Stimulated activated naive B cell treated with anti-CD40 and anti-IgM and Interleukin-4, amounts not matched to agents 10 μg/mL and 1 μg/mL and 100 μg/mL, for 72 hours (primary cell): ENCODE results near the gene EFEMP1.

Source experiments
- ATAC-seq, 2 donors: fragments of 150-1000 bp; cut with Tn5 transposase; replicated peaks; 2 replicates each; pipeline ENCODE4 v1.10.0; 2021; ENCODE audit warnings: moderate library complexity in 1 of 2
- DNase-seq: peaks from one replicate; pipeline ENCODE4 v3.0.0; 2021
- H3K27ac Mint-ChIP-seq: one replicate; pipeline ENCODE4 v1.8.0; 2022; ENCODE audit warnings: mild to moderate bottlenecking, mixed read lengths
- H3K27me3 Mint-ChIP-seq, 2 donors: one replicate each; pipeline ENCODE4 v1.8.0; 2022; ENCODE audit warnings: mixed read lengths in 2 of 2
- H3K36me3 Mint-ChIP-seq, 2 donors: one replicate each; pipeline ENCODE4 v1.8.0; 2022; ENCODE audit warnings: mixed read lengths in 2 of 2, mild to moderate bottlenecking in 1 of 2
- H3K4me1 Mint-ChIP-seq, 2 donors: one replicate each; pipeline ENCODE4 v1.8.0; 2022; ENCODE audit warnings: mixed read lengths in 2 of 2, mild to moderate bottlenecking in 1 of 2
- H3K4me3 Mint-ChIP-seq, 2 donors: one replicate each; pipeline ENCODE4 v1.8.0; 2022; ENCODE audit warnings: mild to moderate bottlenecking in 2 of 2, mixed read lengths in 2 of 2, moderate library complexity in 1 of 2
- H3K9me3 Mint-ChIP-seq, 2 donors: one replicate each; pipeline ENCODE4 v1.8.0; 2022; ENCODE audit warnings: mixed read lengths in 2 of 2, mild to moderate bottlenecking in 1 of 2

The EFEMP1 gene

GRCh38 chr2:55879976-55880375 lies 43.6 kb downstream of the EFEMP1 start:
- no peak for DNase-seq
- no peaks in the 10 kb centered on the region for H3K9me3 Mint-ChIP-seq
- H3K4me3 Mint-ChIP-seq = no peak overlapping the region
- ATAC-seq = no peak
- no peak overlapping the region for H3K27ac Mint-ChIP-seq
- H3K27me3 Mint-ChIP-seq = no peaks in the 10 kb centered on the region
- no peaks in the 10 kb centered on the region for H3K36me3 Mint-ChIP-seq
- no peaks in the 10 kb centered on the region for H3K4me1 Mint-ChIP-seq

DNA sequence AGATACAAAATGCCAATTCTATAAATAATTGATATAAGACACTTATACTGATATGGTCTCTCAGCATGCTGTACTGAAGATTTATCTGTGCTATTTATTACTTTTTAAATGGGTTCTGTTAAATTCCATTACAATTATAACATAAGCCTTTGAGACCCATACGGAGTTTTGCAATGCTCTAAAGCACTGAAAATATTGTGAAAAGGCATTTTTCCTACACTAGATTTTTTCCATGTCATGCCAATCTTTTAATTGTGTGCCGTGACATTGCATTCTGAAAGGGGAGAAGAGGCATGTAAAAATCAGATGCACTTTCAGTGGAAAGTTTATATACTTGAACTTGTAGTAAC lies 46.5 kb downstream of the EFEMP1 start:
- Mint-ChIP-seq H3K27ac (no peak overlapping the region), H3K4me3 (no peak overlapping the region), H3K27me3 (no peaks in the 10 kb centered on the region), H3K4me1 (no peaks in the 10 kb centered on the region), H3K9me3 (no peaks in the 10 kb centered on the region), H3K36me3 (no peaks in the 10 kb centered on the region)
- DNase-seq (no peak), ATAC-seq (no peak)

DNA sequence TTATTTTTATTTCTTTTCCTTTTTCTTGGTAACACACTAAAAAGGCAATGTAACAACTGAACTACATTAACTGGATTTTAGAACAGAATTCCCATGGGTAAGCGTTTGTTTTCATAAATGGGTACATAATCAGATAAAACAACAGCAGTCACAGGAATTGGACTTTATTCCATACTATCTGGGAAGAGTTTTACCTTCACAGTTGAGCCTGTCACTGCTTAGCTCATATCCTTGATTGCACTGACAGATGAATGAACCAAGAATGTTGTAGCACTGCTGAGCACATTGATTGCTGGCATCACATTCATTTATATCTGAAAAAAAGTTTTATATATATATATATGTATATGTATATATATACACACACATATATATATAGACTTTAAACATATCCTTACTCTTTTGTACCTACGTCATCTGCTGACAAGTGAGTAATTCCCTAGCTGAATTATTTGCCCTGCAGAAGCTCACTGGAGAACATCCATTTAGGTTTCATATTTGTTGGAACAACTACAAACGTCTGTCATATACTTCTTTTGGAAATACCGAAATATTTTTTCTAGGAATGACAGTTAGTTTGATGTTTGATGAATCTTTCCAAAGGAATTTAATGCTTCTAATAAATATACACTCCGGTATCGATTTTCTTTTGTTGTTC lies 47.0 kb downstream of the EFEMP1 start:
- H3K36me3 Mint-ChIP-seq = no peaks in the 10 kb centered on the region
- ATAC-seq = no peak
- no peaks in the 10 kb centered on the region for H3K27me3 Mint-ChIP-seq
- H3K4me1 Mint-ChIP-seq = peaks cover 2 to 4% of the 10 kb centered on the region in 2 donors
- no peak overlapping the region for H3K27ac Mint-ChIP-seq
- DNase-seq = no peak
- H3K9me3 Mint-ChIP-seq = no peaks in the 10 kb centered on the region
- H3K4me3 Mint-ChIP-seq = no peak overlapping the region

DNA sequence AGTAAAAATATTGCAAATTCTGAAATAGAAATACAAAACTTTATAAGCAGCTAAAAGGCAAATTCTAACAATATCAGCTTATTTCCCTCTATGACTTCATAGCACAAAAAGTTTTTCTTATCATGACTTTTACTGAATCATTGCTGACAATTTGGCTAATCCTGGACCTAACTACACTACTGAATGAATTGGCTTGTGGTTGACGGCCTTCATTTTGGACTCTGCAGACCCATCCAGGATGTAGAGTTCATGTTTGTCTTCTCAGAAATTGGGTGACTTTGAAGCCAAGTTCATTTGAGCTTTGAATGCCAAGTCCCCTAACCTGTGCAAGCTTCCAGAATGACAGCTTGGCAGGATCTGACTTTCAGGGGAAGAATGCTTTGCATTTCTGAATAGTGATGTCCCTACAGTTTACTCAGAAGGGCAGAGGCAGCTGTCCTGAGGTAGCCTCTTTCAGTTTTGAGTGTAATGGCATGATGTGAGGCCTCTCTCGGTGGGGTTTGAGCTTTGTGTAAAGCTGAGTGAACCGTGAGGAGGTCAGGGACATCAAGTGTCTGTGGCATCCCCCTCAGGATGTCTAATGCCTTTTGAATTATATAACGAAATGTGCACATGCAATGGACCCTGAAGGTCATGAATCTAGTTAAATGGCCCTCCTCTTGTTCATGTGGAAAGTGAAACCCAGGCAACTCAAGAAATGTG lies 48.0 kb downstream of the EFEMP1 start:
- no peak overlapping the region for H3K4me3 Mint-ChIP-seq
- H3K27ac Mint-ChIP-seq = no peak overlapping the region
- H3K36me3 Mint-ChIP-seq = no peaks in the 10 kb centered on the region
- no peak for ATAC-seq
- H3K9me3 Mint-ChIP-seq = no peaks in the 10 kb centered on the region
- DNase-seq = no peak
- H3K27me3 Mint-ChIP-seq = no peaks in the 10 kb centered on the region
- peaks cover 8% of the 10 kb centered on the region in 2 donors for H3K4me1 Mint-ChIP-seq

GRCh38 chr2:55874338-55874737 lies 49.2 kb downstream of the EFEMP1 start:
- H3K27me3 Mint-ChIP-seq = no peaks in the 10 kb centered on the region

DNA sequence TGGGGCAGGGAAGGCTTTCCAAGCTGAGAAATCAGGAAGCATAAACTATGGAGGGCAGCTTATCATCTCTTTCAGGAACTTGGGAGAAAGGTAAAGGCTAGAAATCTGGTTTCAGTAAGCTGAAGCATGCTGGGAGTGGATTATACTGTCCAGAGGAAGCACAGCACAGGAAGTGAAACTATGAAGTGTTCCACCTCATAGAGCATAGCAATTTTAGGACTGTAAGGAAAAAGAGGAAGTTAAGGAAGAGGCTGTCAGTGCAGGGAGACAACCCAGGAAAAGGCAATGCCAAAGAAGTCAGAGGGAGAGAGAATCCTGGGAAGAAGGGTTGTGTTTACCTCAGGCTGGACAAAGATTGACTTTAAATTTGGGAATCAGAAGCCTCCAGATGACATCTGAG lies 51.9 kb downstream of the EFEMP1 start:
- peak in 1 of 2 donors; percentile 50 for ATAC-seq
- Mint-ChIP-seq H3K9me3 (no peaks in the 10 kb centered on the region), H3K4me3 (no peak overlapping the region), H3K27ac (no peak overlapping the region), H3K4me1 (peaks cover 8 to 9% of the 10 kb centered on the region in 2 donors), H3K36me3 (no peaks in the 10 kb centered on the region), H3K27me3 (peaks cover 6 to 8% of the 10 kb centered on the region in 2 donors)
- no peak for DNase-seq

More at GRCh38 chr2:55874338-55874737, 49.2 kb downstream of the EFEMP1 start:
- Mint-ChIP-seq H3K9me3 (no peaks in the 10 kb centered on the region), H3K27ac (no peak overlapping the region), H3K4me3 (no peak overlapping the region), H3K36me3 (no peaks in the 10 kb centered on the region), H3K4me1 (peaks cover 8 to 9% of the 10 kb centered on the region in 2 donors)
- ATAC-seq (no peak), DNase-seq (no peak)

DNA sequence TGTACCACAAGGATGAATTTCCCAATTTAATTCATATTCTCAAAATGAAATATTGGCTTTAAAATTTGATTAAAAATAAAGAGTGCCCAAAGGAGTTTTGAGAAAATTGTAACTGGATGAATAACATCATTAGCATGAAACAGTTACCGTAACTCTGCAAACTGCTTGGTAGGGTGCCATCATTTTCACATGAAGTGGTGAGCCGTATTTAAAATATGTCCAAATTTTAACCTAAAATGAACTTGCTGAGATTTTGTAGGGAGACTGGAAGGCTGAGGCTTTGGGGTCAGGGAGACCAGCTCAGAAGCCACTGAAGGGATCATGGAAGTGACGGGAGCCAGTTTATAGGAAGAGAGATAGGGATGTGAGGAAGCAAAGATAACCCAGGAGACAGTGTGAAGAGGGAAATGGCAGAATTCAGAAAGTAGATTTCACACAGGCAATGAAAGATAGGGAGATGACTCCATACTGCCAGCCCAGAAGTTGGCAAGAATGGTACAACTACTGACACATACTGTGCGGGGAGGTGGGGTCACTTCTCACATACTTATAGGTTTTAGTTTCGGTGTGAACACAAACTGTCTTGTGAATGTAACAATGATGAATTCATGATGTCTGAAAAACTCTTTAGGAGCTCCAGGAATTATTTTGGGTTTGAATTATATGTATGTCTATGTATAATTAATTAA lies 53.8 kb downstream of the EFEMP1 start:
- DNase-seq (no peak), ATAC-seq (no peak)
- H3K9me3 Mint-ChIP-seq = no peaks in the 10 kb centered on the region
- peaks cover 8 to 9% of the 10 kb centered on the region in 2 donors for H3K4me1 Mint-ChIP-seq
- H3K4me3 Mint-ChIP-seq = no peak overlapping the region
- no peaks in the 10 kb centered on the region for H3K36me3 Mint-ChIP-seq
- peaks cover 6 to 8% of the 10 kb centered on the region in 2 donors for H3K27me3 Mint-ChIP-seq
- no peak overlapping the region for H3K27ac Mint-ChIP-seq

DNA sequence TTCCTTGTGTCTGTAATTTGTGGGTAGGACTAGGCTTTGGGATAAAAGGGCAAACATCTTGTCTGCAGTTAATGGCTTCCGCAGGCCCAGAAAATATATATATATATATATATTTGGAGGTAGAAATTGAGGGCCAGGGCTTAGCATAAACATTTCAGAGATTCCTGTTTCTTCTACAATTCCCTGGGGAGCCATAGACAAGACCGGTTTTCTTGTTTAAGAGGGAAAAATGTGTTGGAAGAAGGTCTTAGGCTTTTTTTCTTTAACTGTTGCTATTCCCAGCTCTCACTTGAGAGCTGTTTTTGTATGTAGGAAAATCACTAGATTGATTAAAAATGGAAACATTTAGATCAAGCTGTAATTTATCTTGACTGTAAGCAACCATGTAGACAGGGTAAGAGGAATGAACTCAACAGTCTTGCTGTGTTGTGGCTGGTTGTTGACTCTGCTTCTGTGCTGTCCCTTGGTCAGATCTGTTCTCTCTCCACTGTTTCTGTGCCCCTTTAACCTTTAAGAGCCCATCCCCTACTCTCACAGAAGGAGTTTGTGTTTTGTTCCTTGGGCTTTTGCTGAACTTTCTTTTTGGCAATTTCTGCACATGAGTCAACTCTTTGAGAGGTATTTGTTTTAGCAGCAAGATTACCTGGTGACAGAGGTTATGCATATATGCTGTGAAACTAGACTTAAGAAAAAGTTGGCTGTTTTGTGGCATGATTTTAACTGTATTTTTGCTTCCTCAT lies 58.3 kb downstream of the EFEMP1 start:
- Mint-ChIP-seq H3K27me3 (peaks cover 6 to 8% of the 10 kb centered on the region in 2 donors), H3K27ac (no peak overlapping the region), H3K9me3 (no peaks in the 10 kb centered on the region), H3K36me3 (no peaks in the 10 kb centered on the region), H3K4me1 (no peaks in the 10 kb centered on the region), H3K4me3 (no peak overlapping the region)
- DNase-seq (no peak), ATAC-seq (no peak)

- no peak for ATAC-seq
- no peak overlapping the region for H3K4me3 Mint-ChIP-seq
- H3K27me3 Mint-ChIP-seq = peaks cover 6 to 8% of the 10 kb centered on the region in 2 donors
- no peaks in the 10 kb centered on the region for H3K36me3 Mint-ChIP-seq
- no peaks in the 10 kb centered on the region for H3K9me3 Mint-ChIP-seq
- no peaks in the 10 kb centered on the region for H3K4me1 Mint-ChIP-seq
- no peak for DNase-seq
- no peak overlapping the region for H3K27ac Mint-ChIP-seq
Measured at GRCh38 chr2:55864351-55865084, 59.1 kb downstream of the EFEMP1 start.

DNA sequence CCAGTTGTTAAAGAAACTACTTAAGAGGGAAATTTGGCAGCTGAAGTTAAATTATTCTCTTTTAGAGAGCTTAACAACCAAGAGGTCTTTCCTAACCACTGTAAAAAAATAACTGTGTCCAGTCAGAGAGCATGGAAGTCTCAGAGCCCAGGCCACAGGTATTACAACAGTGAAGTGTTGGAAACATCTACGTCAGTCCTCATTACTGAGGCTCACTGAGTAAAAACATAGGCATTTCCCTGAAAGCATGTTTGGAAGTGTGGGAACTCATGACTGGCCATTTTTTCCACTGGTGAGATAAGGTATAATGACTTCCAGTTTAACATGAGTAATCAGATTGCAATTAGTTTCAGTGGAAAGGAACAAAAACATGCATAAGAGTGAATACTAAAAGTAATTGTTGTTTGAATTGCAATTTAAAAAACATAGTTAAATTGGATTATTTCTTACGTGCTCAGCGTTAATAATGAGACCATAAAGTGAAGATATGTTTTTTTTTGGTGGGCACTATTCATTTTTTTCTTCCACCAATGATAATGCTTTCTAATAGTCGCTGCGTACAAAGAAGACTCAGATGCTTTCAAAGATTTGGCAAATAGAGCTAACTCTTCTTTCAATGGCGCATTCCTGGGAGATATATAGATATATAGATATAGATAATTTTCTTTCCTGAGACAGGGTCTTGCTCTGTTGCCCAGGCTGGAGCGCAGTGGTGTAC lies 60.8 kb downstream of the EFEMP1 start:
- H3K4me1 Mint-ChIP-seq = no peaks in the 10 kb centered on the region
- H3K9me3 Mint-ChIP-seq = no peaks in the 10 kb centered on the region
- no peaks in the 10 kb centered on the region for H3K36me3 Mint-ChIP-seq
- no peak for DNase-seq
- no peak overlapping the region for H3K27ac Mint-ChIP-seq
- no peak for ATAC-seq
- no peak overlapping the region for H3K4me3 Mint-ChIP-seq
- H3K27me3 Mint-ChIP-seq = peaks cover 5 to 6% of the 10 kb centered on the region in 2 donors

DNA sequence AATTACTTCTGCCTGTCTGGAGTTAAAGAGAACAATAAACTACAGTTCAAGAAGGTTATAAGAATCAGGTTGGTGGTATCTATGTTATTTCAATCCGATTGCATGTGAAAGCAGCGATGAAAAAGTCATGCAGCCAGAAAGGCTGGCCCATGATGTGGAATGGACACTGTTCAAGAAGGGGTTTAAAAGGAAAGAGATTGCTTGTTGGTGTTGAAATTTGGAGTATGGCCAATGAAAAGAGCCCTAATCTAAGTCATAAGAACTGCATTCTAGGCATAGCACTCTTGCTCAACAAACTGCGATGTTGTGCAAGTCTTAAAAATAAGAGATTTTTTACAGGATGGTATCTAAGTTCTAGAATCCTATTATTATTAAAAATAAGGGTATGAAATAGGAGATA lies 61.3 kb downstream of the EFEMP1 start:
- no peak overlapping the region for H3K27ac Mint-ChIP-seq
- H3K36me3 Mint-ChIP-seq = no peaks in the 10 kb centered on the region
- DNase-seq = no peak
- H3K9me3 Mint-ChIP-seq = no peaks in the 10 kb centered on the region
- peaks cover 0 to under 1% of the 10 kb centered on the region in 2 donors for H3K27me3 Mint-ChIP-seq
- no peaks in the 10 kb centered on the region for H3K4me1 Mint-ChIP-seq
- H3K4me3 Mint-ChIP-seq = no peak overlapping the region
- ATAC-seq = no peak

DNA sequence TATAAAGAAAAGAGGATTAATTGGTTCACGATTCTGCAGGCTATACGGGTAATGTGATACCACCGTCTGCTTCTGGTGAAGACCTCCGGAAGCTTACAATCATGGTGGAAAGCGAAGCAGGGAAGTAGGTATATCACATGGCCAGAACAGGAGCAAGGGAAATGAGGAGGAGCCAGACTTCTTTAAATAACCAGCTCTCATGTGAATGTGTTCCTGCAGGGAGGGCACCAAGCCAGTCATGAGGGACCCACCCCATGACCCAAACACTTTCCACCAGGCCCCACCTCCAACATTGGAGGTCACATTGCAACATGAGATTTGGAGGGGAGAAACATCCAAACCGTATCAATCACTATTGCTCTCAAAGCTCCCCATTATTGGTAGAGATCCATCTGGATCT lies 61.8 kb downstream of the EFEMP1 start:
- Mint-ChIP-seq H3K9me3 (no peaks in the 10 kb centered on the region), H3K36me3 (no peaks in the 10 kb centered on the region), H3K27ac (no peak overlapping the region), H3K4me3 (no peak overlapping the region), H3K4me1 (no peaks in the 10 kb centered on the region), H3K27me3 (no peaks in the 10 kb centered on the region)
- DNase-seq (no peak), ATAC-seq (no peak)

GRCh38 chr2:55860832-55861231 lies 62.8 kb downstream of the EFEMP1 start:
- Mint-ChIP-seq H3K9me3 (no peaks in the 10 kb centered on the region), H3K4me3 (no peak overlapping the region), H3K27me3 (no peaks in the 10 kb centered on the region), H3K27ac (no peak overlapping the region), H3K4me1 (no peaks in the 10 kb centered on the region), H3K36me3 (no peaks in the 10 kb centered on the region)
- DNase-seq (no peak), ATAC-seq (no peak)
